HepG2 (cell line): ENCODE data around the gene VTI1B.

Source experiments
- SP1 ChIP-seq, 2 experiments: fragments of 450-650 bp in 1 of 2; sonication (generic) in 1 of 2; formaldehyde crosslinking in 1 of 2; IDR thresholded peaks; 2 replicates each; pipeline versions ENCODE4 v1.4.0 to v1.6.1; 2016 to 2020; ENCODE audit warnings: missing genetic modification reagents in 1 of 2
- TCF7L2 ChIP-seq: IDR thresholded peaks from 2 replicates; pipeline ENCODE4 v1.6.1; 2011; ENCODE audit warnings: mild to moderate bottlenecking, low read depth, low read length, moderate library complexity

GRCh38 chr14:67674139-67674479, 323 bp downstream of the VTI1B start:
- TF ChIP-seq SP1 (IDR thresholded peaks at IDR 0.05) (no peak), SP1 (CRISPR knock-in tag; IDR thresholded peaks at IDR 0.05) (no peak), TCF7L2 (no peak)
